Nephron (organoid): Measurements from ENCODE around the gene FGGY.

Source experiments
- H3K27ac Mint-ChIP-seq, 3 experiments: 2 replicates each; pipeline ENCODE4 v1.8.0; 2020; ENCODE audit warnings: mixed read lengths in 3 of 3, mild to moderate bottlenecking in 2 of 3, moderate library complexity in 1 of 3
- H3K27me3 Mint-ChIP-seq: 2 replicates; pipeline ENCODE4 v1.8.0; 2021; ENCODE audit warnings: low read depth, mild to moderate bottlenecking, moderate library complexity, mixed read lengths
- H3K36me3 Mint-ChIP-seq: 2 replicates; pipeline ENCODE4 v1.8.0; 2020; ENCODE audit warnings: low read depth, mixed read lengths
- H3K4me1 Mint-ChIP-seq: 2 replicates; pipeline ENCODE4 v1.8.0; 2020; ENCODE audit warnings: mixed read lengths
- H3K4me3 Mint-ChIP-seq, 3 experiments: 2 replicates each; pipeline ENCODE4 v1.8.0; 2020; ENCODE audit warnings: mild to moderate bottlenecking in 3 of 3, mixed read lengths in 3 of 3, moderate library complexity in 2 of 3
- H3K9me3 Mint-ChIP-seq: 2 replicates; pipeline ENCODE4 v1.8.0; 2020; ENCODE audit warnings: mixed read lengths
- CTCF ChIP-seq, 3 experiments: fragments of 200-600 bp; sonication (generic); IDR thresholded peaks; one replicate each; pipeline ENCODE4 v1.5.0; 2021; ENCODE audit warnings: antibody characterized with exemption in 3 of 3; ENCODE audit not compliant: unreplicated experiment in 3 of 3

Gene FGGY

GRCh38 chr1:59666106-59666505 lies 369.2 kb downstream of the FGGY start:
- peaks cover 4% of the 10 kb centered on the region for H3K36me3 Mint-ChIP-seq

DNA sequence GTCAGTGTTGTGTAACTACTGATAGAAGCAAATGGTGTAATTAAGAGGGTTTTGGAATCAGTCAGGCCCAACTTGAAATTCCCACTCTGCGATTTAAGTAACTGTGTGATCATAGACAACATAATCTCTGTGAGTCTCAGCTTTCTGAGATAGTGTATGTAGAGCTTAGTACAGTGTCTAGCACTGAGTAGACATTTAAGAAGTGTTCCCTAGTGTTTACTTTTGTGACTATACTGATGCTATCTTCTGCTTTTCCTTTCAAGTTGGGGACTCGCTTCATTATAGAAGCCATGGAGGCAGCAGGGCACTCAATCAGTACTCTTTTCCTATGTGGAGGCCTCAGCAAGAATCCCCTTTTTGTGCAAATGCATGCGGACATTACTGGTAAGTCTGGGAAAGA lies 370.1 kb downstream of the FGGY start:
- Mint-ChIP-seq H3K36me3 (peaks cover 4% of the 10 kb centered on the region), H3K4me1 (peaks cover 45% of the 10 kb centered on the region), H3K4me3 (no peak overlapping the region), H3K9me3 (no peaks in the 10 kb centered on the region), H3K27me3 (peaks cover 6% of the 10 kb centered on the region), H3K27ac (peak overlapping the region in 2 of 3 experiments; percentile 17 to 28)
- no peak for TF ChIP-seq CTCF (IDR thresholded peaks at IDR 0.05; ENCODE audit: unreplicated experiment in 3 of 3)

More at GRCh38 chr1:59666106-59666505, 369.2 kb downstream of the FGGY start:
- peak overlapping the region; percentile 39 to 87 (median 84) for H3K27ac Mint-ChIP-seq
- H3K9me3 Mint-ChIP-seq: no peaks in the 10 kb centered on the region
- no peak overlapping the region for H3K4me3 Mint-ChIP-seq
- peaks cover 39% of the 10 kb centered on the region for H3K4me1 Mint-ChIP-seq
- peaks cover 3% of the 10 kb centered on the region for H3K27me3 Mint-ChIP-seq
- TF ChIP-seq CTCF (IDR thresholded peaks at IDR 0.05; ENCODE audit: unreplicated experiment in 3 of 3): no peak

DNA sequence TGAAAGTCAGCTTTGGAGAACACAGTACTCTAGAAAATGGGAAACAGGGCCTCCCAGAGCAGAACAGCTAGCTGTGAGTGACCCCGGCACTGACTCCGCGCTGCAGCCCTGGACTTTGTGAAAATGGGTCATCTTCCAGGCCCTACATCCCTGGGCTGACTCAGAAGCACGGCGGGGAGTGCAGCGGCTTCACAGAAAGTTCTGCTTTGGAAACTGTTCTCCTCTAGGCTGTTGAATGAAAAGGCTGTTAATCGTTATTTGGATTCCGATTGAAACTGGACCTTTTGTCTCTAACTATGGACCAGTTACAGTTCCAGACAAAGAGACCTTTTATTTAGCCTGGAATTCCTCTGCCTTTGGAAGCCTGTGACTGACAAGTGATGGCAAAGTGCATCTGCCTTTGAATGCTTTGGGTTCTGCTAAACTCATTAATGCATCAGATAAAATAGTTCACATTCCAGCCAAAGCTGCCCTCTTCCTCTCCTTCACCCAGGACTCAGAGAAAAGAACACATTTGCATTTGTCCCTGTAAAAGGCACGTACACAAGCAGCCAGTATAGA lies 372.9 kb downstream of the FGGY start:
- H3K4me3 Mint-ChIP-seq: peak overlapping the region in 1 of 3 experiments; percentile 1
- peaks cover 6% of the 10 kb centered on the region for H3K27me3 Mint-ChIP-seq
- H3K9me3 Mint-ChIP-seq: no peaks in the 10 kb centered on the region
- no peak for TF ChIP-seq CTCF (IDR thresholded peaks at IDR 0.05; ENCODE audit: unreplicated experiment in 3 of 3)
- peaks cover 4% of the 10 kb centered on the region for H3K36me3 Mint-ChIP-seq
- peaks cover 62% of the 10 kb centered on the region for H3K4me1 Mint-ChIP-seq
- H3K27ac Mint-ChIP-seq: peak overlapping the region; percentile 76 to 77 (median 76)

- Mint-ChIP-seq H3K9me3 (no peaks in the 10 kb centered on the region), H3K27ac (peak overlapping the region; percentile 18 to 76 (median 66)), H3K4me1 (peaks cover 62% of the 10 kb centered on the region), H3K36me3 (peaks cover 4% of the 10 kb centered on the region), H3K4me3 (no peak overlapping the region), H3K27me3 (peaks cover 6% of the 10 kb centered on the region)
- TF ChIP-seq CTCF (IDR thresholded peaks at IDR 0.05; ENCODE audit: unreplicated experiment in 3 of 3): no peak
Observed at GRCh38 chr1:59670662-59671061, 373.8 kb downstream of the FGGY start.

GRCh38 chr1:59671066-59671952 lies 374.4 kb downstream of the FGGY start:
- Mint-ChIP-seq H3K9me3 (no peaks in the 10 kb centered on the region), H3K27me3 (peaks cover 6% of the 10 kb centered on the region), H3K36me3 (peaks cover 4% of the 10 kb centered on the region), H3K4me1 (peaks cover 59% of the 10 kb centered on the region), H3K27ac (peak overlapping the region; percentile 18 to 76 (median 66)), H3K4me3 (no peak overlapping the region)
- TF ChIP-seq CTCF (IDR thresholded peaks at IDR 0.05; ENCODE audit: unreplicated experiment in 3 of 3): no peak
